Smooth muscle cell (in vitro differentiated cells): Measurements from ENCODE around the gene DCP2. TPM values are rescaled to one million over a fixed set of nuclear protein-coding genes. Genes with fewer than 3 reads are reported as not detected.

Experiments
- DNase-seq: peaks from one replicate; lab custom pipeline; 2025; ENCODE audit not compliant: unreplicated experiment; lab: John Stamatoyannopoulos, UW
- H2AFZ ChIP-seq: fragments of 200-600 bp; sonication (generic); 2 replicates; pipeline ENCODE4 v1.6.0; 2016; ENCODE audit warnings: antibody characterized with exemption, low read depth, mild to moderate bottlenecking
- H3F3A ChIP-seq: fragments of 200-600 bp; sonication (generic); 2 replicates; pipeline ENCODE4 v1.6.0; 2017; ENCODE audit warnings: antibody characterized with exemption, low read depth
- H3K27ac ChIP-seq: fragments of 200-600 bp; sonication (generic); 2 replicates; pipeline ENCODE4 v1.5.1; 2016; ENCODE audit warnings: low read depth, mild to moderate bottlenecking
- H3K27me3 ChIP-seq: fragments of 200-600 bp; sonication (generic); 2 replicates; pipeline ENCODE4 v1.6.1; 2016; ENCODE audit warnings: low read depth, mild to moderate bottlenecking
- H3K36me3 ChIP-seq: fragments of 200-600 bp; sonication (generic); 2 replicates; pipeline ENCODE4 v1.5.1; 2016; ENCODE audit warnings: low read depth
- H3K4me1 ChIP-seq: fragments of 200-600 bp; sonication (generic); 2 replicates; pipeline ENCODE4 v1.5.1; 2016; ENCODE audit warnings: low read depth
- H3K4me2 ChIP-seq: fragments of 200-600 bp; sonication (generic); 2 replicates; pipeline ENCODE4 v1.6.0; 2016; ENCODE audit warnings: mild to moderate bottlenecking
- H3K4me3 ChIP-seq: fragments of 200-600 bp; sonication (generic); 2 replicates; pipeline ENCODE4 v1.5.1; 2016; ENCODE audit warnings: mild to moderate bottlenecking
- H3K79me2 ChIP-seq: fragments of 200-600 bp; sonication (generic); 2 replicates; pipeline ENCODE4 v1.6.0; 2016; ENCODE audit warnings: low read depth, mild to moderate bottlenecking
- H3K9ac ChIP-seq: fragments of 200-600 bp; sonication (generic); 2 replicates; pipeline ENCODE4 v1.6.0; 2016; ENCODE audit warnings: low read depth
- H3K9me3 ChIP-seq: fragments of 200-600 bp; sonication (generic); replicated peaks from 2 replicates; pipeline ENCODE4 v1.5.1; 2016; ENCODE audit warnings: low read depth
- H4K20me1 ChIP-seq: fragments of 200-600 bp; sonication (generic); 2 replicates; pipeline ENCODE4 v1.6.0; 2016; ENCODE audit warnings: low read depth
- WGBS: methylation state at CpG from one replicate; pipeline ENCODE4 v1.1.7; 2016; ENCODE audit warnings: low lambda C conversion rate; 5-methylcytosine and 5-hydroxymethylcytosine counted together
- polyA plus RNA-seq: library from polyadenylated mRNA; unstranded; fragments of >200 nt; fragmentation: Nextera tagmentation; extraction: Ambion mirVana; gene quantifications from 2 replicates; pipeline ENCODE4 v1.2.1, GENCODE V29; 2016
- total RNA-seq: library from RNA; depleted of rRNA; stranded (reverse); fragments of >200 nt; gene quantifications from 2 replicates; pipeline ENCODE4 v1.2.3, GENCODE V29; 2014
- TF ChIP-seq, protein P1 (sequence below): fragments of 200-600 bp; sonication (generic); IDR thresholded peaks from 2 replicates; pipeline ENCODE4 v1.5.1; 2017; ENCODE audit warnings: borderline replicate concordance, mild to moderate bottlenecking, antibody characterized with exemption; ENCODE audit not compliant: insufficient read depth, poor library complexity, severe bottlenecking

The DCP2 gene
- total and polyA plus RNA-seq, 2 experiments from 2014 or later: 11.6 to 35.3 TPM

GRCh38 chr5:113039229-113039933, 62.8 kb downstream of the DCP2 start:
- no peak overlapping the region for H3K27ac ChIP-seq
- no peaks in the 10 kb centered on the region for H3K79me2 ChIP-seq
- H3K4me3 ChIP-seq: no peak overlapping the region
- 90% methylated on average over 14 of the region's 14 CpGs for WGBS
- no peak overlapping the region for H2AFZ ChIP-seq
- peaks cover 6% of the 10 kb centered on the region for H3F3A ChIP-seq
- H3K4me2 ChIP-seq: no peak overlapping the region
- H3K27me3 ChIP-seq: no peaks in the 10 kb centered on the region
- TF ChIP-seq, protein P1, sequence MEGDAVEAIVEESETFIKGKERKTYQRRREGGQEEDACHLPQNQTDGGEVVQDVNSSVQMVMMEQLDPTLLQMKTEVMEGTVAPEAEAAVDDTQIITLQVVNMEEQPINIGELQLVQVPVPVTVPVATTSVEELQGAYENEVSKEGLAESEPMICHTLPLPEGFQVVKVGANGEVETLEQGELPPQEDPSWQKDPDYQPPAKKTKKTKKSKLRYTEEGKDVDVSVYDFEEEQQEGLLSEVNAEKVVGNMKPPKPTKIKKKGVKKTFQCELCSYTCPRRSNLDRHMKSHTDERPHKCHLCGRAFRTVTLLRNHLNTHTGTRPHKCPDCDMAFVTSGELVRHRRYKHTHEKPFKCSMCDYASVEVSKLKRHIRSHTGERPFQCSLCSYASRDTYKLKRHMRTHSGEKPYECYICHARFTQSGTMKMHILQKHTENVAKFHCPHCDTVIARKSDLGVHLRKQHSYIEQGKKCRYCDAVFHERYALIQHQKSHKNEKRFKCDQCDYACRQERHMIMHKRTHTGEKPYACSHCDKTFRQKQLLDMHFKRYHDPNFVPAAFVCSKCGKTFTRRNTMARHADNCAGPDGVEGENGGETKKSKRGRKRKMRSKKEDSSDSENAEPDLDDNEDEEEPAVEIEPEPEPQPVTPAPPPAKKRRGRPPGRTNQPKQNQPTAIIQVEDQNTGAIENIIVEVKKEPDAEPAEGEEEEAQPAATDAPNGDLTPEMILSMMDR: no peak
- no peak overlapping the region for H3K9ac ChIP-seq
- no peaks in the 10 kb centered on the region for H3K9me3 ChIP-seq
- H4K20me1 ChIP-seq: no peaks in the 10 kb centered on the region
- DNase-seq: no peak
- peaks cover 11% of the 10 kb centered on the region for H3K4me1 ChIP-seq
- no peaks in the 10 kb centered on the region for H3K36me3 ChIP-seq

GRCh38 chr5:113039934-113040285, 63.3 kb downstream of the DCP2 start:
- no peak overlapping the region for H2AFZ ChIP-seq
- no peak overlapping the region for H3K27ac ChIP-seq
- H3K36me3 ChIP-seq: no peaks in the 10 kb centered on the region
- H3K4me1 ChIP-seq: peaks cover 7% of the 10 kb centered on the region
- H3K9ac ChIP-seq: no peak overlapping the region
- H3F3A ChIP-seq: peaks cover 6% of the 10 kb centered on the region
- TF ChIP-seq, protein P1: no peak
- 95% methylated on average over 4 of the region's 4 CpGs for WGBS
- no peak overlapping the region for H3K4me3 ChIP-seq
- H4K20me1 ChIP-seq: no peaks in the 10 kb centered on the region
- no peak overlapping the region for H3K4me2 ChIP-seq
- no peaks in the 10 kb centered on the region for H3K27me3 ChIP-seq
- no peak for DNase-seq
- H3K9me3 ChIP-seq: no peaks in the 10 kb centered on the region
- no peaks in the 10 kb centered on the region for H3K79me2 ChIP-seq

- Histone ChIP-seq H3K36me3 (no peaks in the 10 kb centered on the region), H3K27ac (no peak overlapping the region), H3F3A (peaks cover 6% of the 10 kb centered on the region), H3K79me2 (no peaks in the 10 kb centered on the region), H4K20me1 (no peaks in the 10 kb centered on the region), H3K27me3 (no peaks in the 10 kb centered on the region), H3K9me3 (no peaks in the 10 kb centered on the region), H3K4me2 (no peak overlapping the region), H3K4me3 (no peak overlapping the region), H3K9ac (no peak overlapping the region), H3K4me1 (peaks cover 5% of the 10 kb centered on the region), H2AFZ (no peak overlapping the region)
- DNase-seq: no peak
- 58% methylated on average over 6 of the region's 6 CpGs for WGBS
- TF ChIP-seq, protein P1: no peak
These were observed 64.2 kb downstream of the DCP2 start for GRCh38 chr5:113040672-113041260.
